GM12873 (cell line): ENCODE data around the gene FAM13C.

Experiments used
- TF ChIP-seq, protein P1 (sequence below): IDR thresholded peaks from 2 replicates; pipeline ENCODE4 v1.5.1; 2012; ENCODE audit warnings: low read depth, mild to moderate bottlenecking, moderate library complexity, low read length, control low read depth; ENCODE audit not compliant: insufficient read depth; ENCODE audit errors: missing control alignments

Gene FAM13C

DNA sequence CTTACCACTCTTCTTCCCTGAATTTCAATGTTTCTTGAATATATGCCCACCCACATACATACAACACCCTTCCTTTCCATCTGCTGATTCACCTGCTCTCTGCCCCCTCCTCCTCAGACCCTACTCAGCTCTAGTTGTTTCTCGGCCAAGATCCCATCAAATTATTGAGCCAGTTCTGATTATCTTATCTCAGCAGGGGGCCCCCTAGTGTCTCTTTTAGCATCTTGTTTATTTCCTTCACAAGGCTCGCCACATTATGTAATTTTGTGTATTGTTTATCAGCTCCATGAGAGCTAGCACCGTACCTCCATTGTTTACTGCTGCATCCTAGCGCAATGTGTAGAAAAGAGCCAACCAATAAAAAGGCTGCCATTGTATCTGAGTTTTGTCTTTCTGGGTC is 71.9 kb downstream of the FAM13C start:
- TF ChIP-seq, protein P1, sequence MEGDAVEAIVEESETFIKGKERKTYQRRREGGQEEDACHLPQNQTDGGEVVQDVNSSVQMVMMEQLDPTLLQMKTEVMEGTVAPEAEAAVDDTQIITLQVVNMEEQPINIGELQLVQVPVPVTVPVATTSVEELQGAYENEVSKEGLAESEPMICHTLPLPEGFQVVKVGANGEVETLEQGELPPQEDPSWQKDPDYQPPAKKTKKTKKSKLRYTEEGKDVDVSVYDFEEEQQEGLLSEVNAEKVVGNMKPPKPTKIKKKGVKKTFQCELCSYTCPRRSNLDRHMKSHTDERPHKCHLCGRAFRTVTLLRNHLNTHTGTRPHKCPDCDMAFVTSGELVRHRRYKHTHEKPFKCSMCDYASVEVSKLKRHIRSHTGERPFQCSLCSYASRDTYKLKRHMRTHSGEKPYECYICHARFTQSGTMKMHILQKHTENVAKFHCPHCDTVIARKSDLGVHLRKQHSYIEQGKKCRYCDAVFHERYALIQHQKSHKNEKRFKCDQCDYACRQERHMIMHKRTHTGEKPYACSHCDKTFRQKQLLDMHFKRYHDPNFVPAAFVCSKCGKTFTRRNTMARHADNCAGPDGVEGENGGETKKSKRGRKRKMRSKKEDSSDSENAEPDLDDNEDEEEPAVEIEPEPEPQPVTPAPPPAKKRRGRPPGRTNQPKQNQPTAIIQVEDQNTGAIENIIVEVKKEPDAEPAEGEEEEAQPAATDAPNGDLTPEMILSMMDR, result peak; percentile 40

DNA sequence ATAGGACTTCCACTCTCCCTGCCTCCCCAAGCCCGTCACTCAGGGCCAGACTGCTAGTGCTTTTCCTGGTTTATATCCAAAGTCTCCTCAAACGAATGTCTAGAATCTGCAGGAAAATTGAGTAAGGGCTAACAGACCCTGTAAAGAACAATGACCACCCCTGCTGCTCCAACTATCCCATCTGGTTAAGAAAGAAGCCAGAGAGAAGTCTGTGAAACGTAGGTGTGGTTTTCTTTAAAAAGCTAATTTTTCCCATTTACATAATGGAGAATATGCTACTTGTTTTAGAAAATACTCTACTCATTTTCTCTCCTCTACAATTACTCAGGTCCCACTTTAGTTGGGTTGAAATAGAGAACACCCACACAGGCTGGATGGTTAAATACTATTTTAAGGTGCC is 72.5 kb downstream of the FAM13C start:
- TF ChIP-seq, protein P1, result no peak

DNA sequence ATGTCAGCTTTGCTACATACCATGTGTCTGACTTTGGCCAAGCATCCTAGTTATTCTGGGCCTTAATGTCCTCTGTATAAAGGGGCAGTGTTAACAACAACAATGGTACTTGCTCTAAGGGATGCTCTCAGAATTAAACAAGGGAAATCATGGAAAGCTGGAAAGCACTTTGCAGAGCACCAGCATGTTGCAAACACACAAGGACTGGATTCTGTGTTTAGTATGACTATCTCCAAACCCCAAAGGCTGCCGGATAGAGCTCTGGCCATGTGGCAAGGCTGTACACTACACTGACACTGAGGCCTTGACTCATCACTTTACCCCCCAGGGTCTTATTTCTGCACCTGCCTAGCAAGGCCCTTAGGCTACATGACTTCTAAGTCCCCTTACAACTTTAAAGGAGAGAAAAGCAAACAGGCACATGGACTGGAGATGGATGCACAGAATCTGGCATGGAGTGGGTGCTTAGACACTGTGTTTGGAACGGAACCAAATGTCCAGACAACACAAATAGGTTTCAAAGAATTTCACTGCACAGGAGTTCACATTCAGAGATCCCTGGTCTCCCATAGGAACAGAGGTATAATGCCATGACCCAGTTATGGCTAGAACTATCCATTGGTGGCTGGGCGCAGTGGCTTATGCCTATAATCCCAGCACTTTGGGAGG is 74.6 kb downstream of the FAM13C start:
- TF ChIP-seq, protein P1, result no peak

- TF ChIP-seq, protein P1, result no peak
Observed at GRCh38 chr10:59285848-59286247, 76.5 kb downstream of the FAM13C start.

DNA sequence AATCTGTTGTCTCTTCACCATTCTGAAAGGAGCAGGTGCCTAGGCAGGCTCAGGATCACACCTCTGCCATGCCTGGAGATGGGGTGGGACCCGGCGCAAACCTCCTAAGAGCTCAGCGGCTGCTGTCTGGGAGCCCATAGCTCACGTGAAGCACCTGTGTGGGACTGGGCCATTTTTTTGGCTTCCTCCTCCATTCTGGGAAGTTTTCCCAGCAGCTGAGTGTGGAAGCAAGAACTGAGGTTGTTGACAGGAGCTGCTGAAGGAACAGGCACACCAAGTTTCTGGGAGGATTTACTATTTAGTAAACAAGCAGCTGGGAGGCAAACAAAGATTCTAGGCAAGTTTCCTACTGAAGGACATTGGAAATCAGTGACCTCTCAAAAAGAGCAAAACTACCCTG is 77.3 kb downstream of the FAM13C start:
- TF ChIP-seq, protein P1, result no peak

GRCh38 chr10:59284118-59284975 is 78.0 kb downstream of the FAM13C start:
- TF ChIP-seq, protein P1, result no peak

DNA sequence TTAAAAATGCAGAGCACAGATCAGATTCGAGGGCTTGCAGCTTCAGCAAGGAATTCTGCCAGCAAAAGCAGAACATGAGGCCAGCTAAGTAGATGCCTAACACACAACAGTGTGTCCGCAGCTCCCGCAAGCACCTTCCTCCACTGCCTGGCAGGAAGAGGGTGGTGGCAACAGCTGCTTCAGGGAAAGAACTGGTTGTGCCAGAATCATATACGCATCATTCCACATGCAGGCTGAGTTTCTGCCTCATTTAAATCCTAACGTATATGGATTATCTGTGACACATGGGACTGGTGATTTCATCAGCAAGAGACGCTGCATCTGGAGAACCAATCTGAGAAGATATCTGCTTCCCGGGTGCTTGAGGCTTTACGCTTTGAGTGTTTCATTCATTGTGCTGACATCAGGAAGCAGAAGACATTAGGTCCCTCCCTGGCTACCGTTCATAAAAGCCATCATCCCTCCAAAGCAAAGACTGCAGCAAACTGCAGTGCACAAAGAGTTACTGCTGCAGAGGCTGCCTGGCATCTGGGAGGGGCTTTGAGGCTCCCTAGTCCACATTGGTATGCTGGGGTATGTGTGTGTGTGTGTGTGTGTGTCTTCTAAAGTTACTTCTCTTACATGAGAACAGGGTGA is 78.8 kb downstream of the FAM13C start:
- TF ChIP-seq, protein P1, result no peak
